Ovary (tissue), 9 donors: ENCODE results near the gene SIK3. TPM values are rescaled to one million over a fixed set of nuclear protein-coding genes. Genes with fewer than 3 reads are reported as not detected.

Experiments used
- DNase-seq, 5 donors: peaks; one replicate each; pipeline ENCODE4 v3.0.0-alpha.2; 2019 to 2020
- H3K27ac ChIP-seq, 2 donors: fragments of 200-600 bp; one replicate each; pipeline versions ENCODE4 v1.5.1 to v1.8.0; 2019 to 2022
- H3K27me3 ChIP-seq: fragments of 200-600 bp; one replicate; pipeline ENCODE4 v1.8.0; 2022
- H3K36me3 ChIP-seq: fragments of 200-600 bp; sonication (generic); one replicate; pipeline ENCODE4 v1.5.1; 2019
- H3K4me1 ChIP-seq: one replicate; pipeline ENCODE4 v1.8.1; 2013; ENCODE audit warnings: mild to moderate bottlenecking, moderate library complexity; ENCODE audit not compliant: insufficient read depth
- H3K4me3 ChIP-seq: fragments of 200-600 bp; sonication (generic); one replicate; pipeline ENCODE4 v1.5.1; 2017
- H3K9me3 ChIP-seq, 2 donors: fragments of 200-600 bp in 1 of 2; sonication (generic) in 1 of 2; one replicate each; pipeline versions ENCODE4 v1.5.1 to v1.8.1; 2013 to 2019; ENCODE audit warnings: mild to moderate bottlenecking in 1 of 2, moderate library complexity in 1 of 2
- EP300 ChIP-seq: sonication (generic); formaldehyde crosslinking; IDR thresholded peaks from one replicate; pipeline ENCODE4 v1.6.1; 2017; ENCODE audit warnings: antibody characterized with exemption
- POLR2A ChIP-seq: fragments of 450-650 bp; IDR thresholded peaks from one replicate; pipeline ENCODE4 v1.6.1; 2017; ENCODE audit warnings: antibody characterized with exemption, mild to moderate bottlenecking, moderate library complexity
- WGBS, 3 donors: extraction: QIAGEN DNeasy Blood & Tissue Kit in 1 of 3; methylation state at CpG; one replicate each; pipeline versions ENCODE4 v1.1.5 to v1.1.7; 2013 to 2017; 5-methylcytosine and 5-hydroxymethylcytosine counted together
- intact Hi-C, 4 donors: fragments of 100-400 bp; cut with DNase I; formaldehyde crosslinking; loops; one replicate each; pipeline versions ENCODE4 v1.11.0 to v1.15.1; 2022 to 2023
- polyA plus RNA-seq, 2 donors: library from polyadenylated mRNA; stranded (reverse); fragments of 200-250 nt in 1 of 2; fragments of 350-450 nt in 1 of 2; fragmentation: Illumina TruSeq in 1 of 2; extraction: RNeasy Lipid Tissue Mini Kit (QIAGEN cat#74804) in 1 of 2; gene quantifications; one replicate each; pipeline ENCODE4 v1.2.3, GENCODE V29; 2013 to 2014
- total RNA-seq, 7 donors: library from RNA; depleted of rRNA in 2 of 7; stranded (reverse); fragments of >200 nt in 2 of 7; fragmentation: NEBNext Ultra II Directional in 3 of 7; extraction: Animal tissue kit (Norgen Biotek cat#: 25700) in 3 of 7; gene quantifications; one replicate each; pipeline versions ENCODE4 v1.1.0 to v1.2.4, GENCODE V29; 2016 to 2023
- TF ChIP-seq, protein P1 (sequence below), 3 donors: fragments of 450-650 bp in 2 of 3; fragments of 200-600 bp in 1 of 3; IDR thresholded peaks; one replicate each; pipeline versions ENCODE4 v1.5.1 to v1.8.0; 2016 to 2022; ENCODE audit warnings: antibody characterized with exemption in 3 of 3, mild to moderate bottlenecking in 1 of 3
- donor health status: DM: no; HTN: no; CAD: no; lungs with moderate emphysema.
- donor health status: DM: no; HTN: no; CAD: no.
- donor health status: Bipolar disorder and iron deficiency.
- donor health status: DM: yes; HTN: yes; CAD: no.
- donor health status: DM: no; HTN: no; CAD: no.
- donor health status: DM: yes; HTN: yes; CAD: no.

The SIK3 gene
- total and polyA plus RNA-seq, 9 donors, result 18.3 to 134 (median 56.2) TPM

GRCh38 chr11:117017456-117017855 is 80.8 kb downstream of the SIK3 start:
- Histone ChIP-seq H3K36me3 (no peaks in the 10 kb centered on the region), H3K27ac (no peak overlapping the region), H3K9me3 (no peaks in the 10 kb centered on the region), H3K4me3 (no peak overlapping the region), H3K4me1 (no peaks in the 10 kb centered on the region), H3K27me3 (no peaks in the 10 kb centered on the region)
- TF ChIP-seq POLR2A, result no peak
- TF ChIP-seq, protein P1, sequence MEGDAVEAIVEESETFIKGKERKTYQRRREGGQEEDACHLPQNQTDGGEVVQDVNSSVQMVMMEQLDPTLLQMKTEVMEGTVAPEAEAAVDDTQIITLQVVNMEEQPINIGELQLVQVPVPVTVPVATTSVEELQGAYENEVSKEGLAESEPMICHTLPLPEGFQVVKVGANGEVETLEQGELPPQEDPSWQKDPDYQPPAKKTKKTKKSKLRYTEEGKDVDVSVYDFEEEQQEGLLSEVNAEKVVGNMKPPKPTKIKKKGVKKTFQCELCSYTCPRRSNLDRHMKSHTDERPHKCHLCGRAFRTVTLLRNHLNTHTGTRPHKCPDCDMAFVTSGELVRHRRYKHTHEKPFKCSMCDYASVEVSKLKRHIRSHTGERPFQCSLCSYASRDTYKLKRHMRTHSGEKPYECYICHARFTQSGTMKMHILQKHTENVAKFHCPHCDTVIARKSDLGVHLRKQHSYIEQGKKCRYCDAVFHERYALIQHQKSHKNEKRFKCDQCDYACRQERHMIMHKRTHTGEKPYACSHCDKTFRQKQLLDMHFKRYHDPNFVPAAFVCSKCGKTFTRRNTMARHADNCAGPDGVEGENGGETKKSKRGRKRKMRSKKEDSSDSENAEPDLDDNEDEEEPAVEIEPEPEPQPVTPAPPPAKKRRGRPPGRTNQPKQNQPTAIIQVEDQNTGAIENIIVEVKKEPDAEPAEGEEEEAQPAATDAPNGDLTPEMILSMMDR (IDR thresholded peaks at IDR 0.05), result no peak
- no peak for TF ChIP-seq EP300
- WGBS, 3 donors, result 87 to 92% (median 91%) methylated on average over 1 of the region's 1 CpG
- intact Hi-C loops, result no loop called here
- no peak for DNase-seq

DNA sequence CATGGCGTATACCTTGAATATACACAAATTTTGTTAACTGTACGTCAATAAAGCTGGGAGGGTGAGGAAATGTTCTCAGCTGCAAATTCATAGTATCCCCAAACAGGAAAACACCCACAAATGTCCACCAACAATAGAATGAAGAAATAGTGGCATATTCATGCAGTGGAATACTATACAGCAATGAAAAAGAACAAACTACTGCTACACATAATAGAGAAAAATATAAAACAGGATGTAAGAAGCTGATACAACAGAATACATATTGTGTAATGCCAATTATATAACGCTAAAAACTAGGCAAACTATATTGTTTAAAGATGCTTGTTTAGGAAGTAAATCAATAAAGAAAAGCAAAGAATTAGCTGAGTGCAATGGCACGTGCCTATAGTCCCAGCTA is 81.5 kb downstream of the SIK3 start:
- TF ChIP-seq EP300, result no peak
- TF ChIP-seq, protein P1 (IDR thresholded peaks at IDR 0.05), result no peak
- TF ChIP-seq POLR2A, result no peak
- Histone ChIP-seq H3K4me1 (no peaks in the 10 kb centered on the region), H3K4me3 (no peak overlapping the region), H3K36me3 (no peaks in the 10 kb centered on the region), H3K9me3 (no peaks in the 10 kb centered on the region), H3K27ac (no peak overlapping the region), H3K27me3 (no peaks in the 10 kb centered on the region)
- WGBS, 3 donors, result 82 to 94% (median 93%) methylated on average over 4 of the region's 4 CpGs
- intact Hi-C loops, result no loop called here
- no peak for DNase-seq

DNA sequence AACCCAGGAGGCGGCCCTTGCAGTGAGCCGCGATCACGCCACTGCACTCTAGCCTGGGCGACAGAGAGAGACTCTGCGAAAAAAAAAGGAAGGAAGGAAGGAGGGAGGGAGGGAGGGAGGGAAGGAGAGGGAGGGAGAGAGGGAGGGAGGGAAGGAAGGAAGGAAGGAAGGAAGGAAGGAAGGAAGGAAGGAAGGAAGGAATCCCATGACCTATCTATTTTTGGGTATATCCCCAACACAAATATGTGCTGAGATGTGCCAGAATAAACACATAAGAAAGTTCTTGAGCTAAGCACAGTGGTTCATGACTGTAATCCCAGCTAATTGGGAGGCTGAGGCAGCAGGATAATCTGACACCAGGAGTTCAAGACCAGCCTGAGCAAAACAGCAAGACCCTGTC is 82.0 kb downstream of the SIK3 start:
- intact Hi-C loops, result no loop called here
- peaks cover 2% of the 10 kb centered on the region for H3K4me1 ChIP-seq
- no peaks in the 10 kb centered on the region for H3K36me3 ChIP-seq
- no peak overlapping the region for H3K27ac ChIP-seq
- H3K9me3 ChIP-seq, result no peaks in the 10 kb centered on the region
- WGBS, 3 donors, result 98% methylated on average over 6 of the region's 6 CpGs
- no peaks in the 10 kb centered on the region for H3K27me3 ChIP-seq
- H3K4me3 ChIP-seq, result no peak overlapping the region
- DNase-seq, result no peak
- no peak for TF ChIP-seq POLR2A
- TF ChIP-seq, protein P1 (IDR thresholded peaks at IDR 0.05), result no peak
- no peak for TF ChIP-seq EP300

- Histone ChIP-seq H3K9me3 (no peaks in the 10 kb centered on the region), H3K4me1 (peaks cover 6% of the 10 kb centered on the region), H3K27ac (no peak overlapping the region), H3K36me3 (no peaks in the 10 kb centered on the region), H3K4me3 (no peak overlapping the region), H3K27me3 (no peaks in the 10 kb centered on the region)
- intact Hi-C loops, result no loop called here
- DNase-seq, result no peak
- TF ChIP-seq, protein P1 (IDR thresholded peaks at IDR 0.05), result no peak
- TF ChIP-seq EP300 (no peak), POLR2A (no peak)
- 83 to 89% (median 88%) methylated on average over 3 of the region's 3 CpGs for WGBS, 3 donors
These were observed 86.7 kb downstream of the SIK3 start for GRCh38 chr11:117011541-117011898.
